ENCODE results near the gene TMEFF1.
"Not testable (repeated sequence)": the region's sequence is repeated elsewhere in the genome, so short reads cannot be mapped to it uniquely, and the experiment has no call there.

TMEFF1 gene

GRCh38 chr9:100499866-100500265 lies 26.9 kb downstream of the TMEFF1 start:
- no peaks in the 10 kb centered on the region for H3K36me3 ChIP-seq (ENCODE audit: insufficient read depth, low read length)
- no peak overlapping the region for H3K27ac ChIP-seq (ENCODE audit: low read depth, low read length)
- H3K9ac ChIP-seq (ENCODE audit: low read length), result no peak overlapping the region
- H3K4me3 ChIP-seq (ENCODE audit: low read depth in 1 of 2, low read length in 2 of 2), result no peak overlapping the region
- no peaks in the 10 kb centered on the region for H3K9me3 ChIP-seq (ENCODE audit: low read length)
- H3K27me3 ChIP-seq (ENCODE audit: control insufficient read depth in 1 of 2, insufficient read depth in 2 of 2, low read length in 2 of 2), result no peaks in the 10 kb centered on the region
- H3K4me1 ChIP-seq (ENCODE audit: insufficient read depth, low read length), result no peaks in the 10 kb centered on the region

- H3K27me3 ChIP-seq (ENCODE audit: control insufficient read depth in 1 of 2, insufficient read depth in 2 of 2, low read length in 2 of 2), result no peaks in the 10 kb centered on the region
- H3K9me3 ChIP-seq (ENCODE audit: low read length), result no peaks in the 10 kb centered on the region
- H3K36me3 ChIP-seq (ENCODE audit: insufficient read depth, low read length), result no peaks in the 10 kb centered on the region
- no peak overlapping the region for H3K9ac ChIP-seq (ENCODE audit: low read length)
- no peak overlapping the region for H3K27ac ChIP-seq (ENCODE audit: low read depth, low read length)
- no peak overlapping the region for H3K4me3 ChIP-seq (ENCODE audit: low read depth in 1 of 2, low read length in 2 of 2)
- H3K4me1 ChIP-seq (ENCODE audit: insufficient read depth, low read length), result no peaks in the 10 kb centered on the region
These were observed 32.7 kb downstream of the TMEFF1 start for GRCh38 chr9:100505564-100506159.

- not testable (repeated sequence) for H3K27ac ChIP-seq (ENCODE audit: low read depth, low read length); H3K36me3 ChIP-seq (ENCODE audit: insufficient read depth, low read length); H3K27me3 ChIP-seq (ENCODE audit: control insufficient read depth in 1 of 2, insufficient read depth in 2 of 2, low read length in 2 of 2); H3K9ac ChIP-seq (ENCODE audit: low read length); H3K4me1 ChIP-seq (ENCODE audit: insufficient read depth, low read length); H3K4me3 ChIP-seq (ENCODE audit: low read depth in 1 of 2, low read length in 2 of 2); H3K9me3 ChIP-seq (ENCODE audit: low read length)
These were observed 34.4 kb downstream of the TMEFF1 start for GRCh38 chr9:100507350-100507749.

- Histone ChIP-seq H3K27me3 (ENCODE audit: control insufficient read depth in 1 of 2, insufficient read depth in 2 of 2, low read length in 2 of 2) (no peaks in the 10 kb centered on the region), H3K36me3 (ENCODE audit: insufficient read depth, low read length) (no peaks in the 10 kb centered on the region), H3K27ac (ENCODE audit: low read depth, low read length) (no peak overlapping the region), H3K9ac (ENCODE audit: low read length) (no peak overlapping the region), H3K4me3 (ENCODE audit: low read depth in 1 of 2, low read length in 2 of 2) (no peak overlapping the region), H3K4me1 (ENCODE audit: insufficient read depth, low read length) (no peaks in the 10 kb centered on the region), H3K9me3 (ENCODE audit: low read length) (no peaks in the 10 kb centered on the region)
These were observed 38.3 kb downstream of the TMEFF1 start for GRCh38 chr9:100511205-100511604.

GRCh38 chr9:100515578-100516494 lies 42.9 kb downstream of the TMEFF1 start:
- Histone ChIP-seq H3K4me1 (ENCODE audit: insufficient read depth, low read length) (no peaks in the 10 kb centered on the region), H3K9ac (ENCODE audit: low read length) (no peak overlapping the region), H3K9me3 (ENCODE audit: low read length) (no peaks in the 10 kb centered on the region), H3K27ac (ENCODE audit: low read depth, low read length) (no peak overlapping the region), H3K36me3 (ENCODE audit: insufficient read depth, low read length) (no peaks in the 10 kb centered on the region), H3K27me3 (ENCODE audit: control insufficient read depth in 1 of 2, insufficient read depth in 2 of 2, low read length in 2 of 2) (no peaks in the 10 kb centered on the region), H3K4me3 (ENCODE audit: low read depth in 1 of 2, low read length in 2 of 2) (no peak overlapping the region)

GRCh38 chr9:100521282-100521681 lies 48.3 kb downstream of the TMEFF1 start:
- Histone ChIP-seq H3K9ac (ENCODE audit: low read length) (no peak overlapping the region), H3K27me3 (ENCODE audit: control insufficient read depth in 1 of 2, insufficient read depth in 2 of 2, low read length in 2 of 2) (no peaks in the 10 kb centered on the region), H3K4me1 (ENCODE audit: insufficient read depth, low read length) (no peaks in the 10 kb centered on the region), H3K36me3 (ENCODE audit: insufficient read depth, low read length) (no peaks in the 10 kb centered on the region), H3K27ac (ENCODE audit: low read depth, low read length) (no peak overlapping the region), H3K4me3 (ENCODE audit: low read depth in 1 of 2, low read length in 2 of 2) (no peak overlapping the region), H3K9me3 (ENCODE audit: low read length) (no peaks in the 10 kb centered on the region)

- Histone ChIP-seq H3K9ac (ENCODE audit: low read length) (no peak overlapping the region), H3K27ac (ENCODE audit: low read depth, low read length) (no peak overlapping the region), H3K4me1 (ENCODE audit: insufficient read depth, low read length) (no peaks in the 10 kb centered on the region), H3K36me3 (ENCODE audit: insufficient read depth, low read length) (no peaks in the 10 kb centered on the region), H3K9me3 (ENCODE audit: low read length) (no peaks in the 10 kb centered on the region), H3K27me3 (ENCODE audit: control insufficient read depth in 1 of 2, insufficient read depth in 2 of 2, low read length in 2 of 2) (no peaks in the 10 kb centered on the region), H3K4me3 (ENCODE audit: low read depth in 1 of 2, low read length in 2 of 2) (no peak overlapping the region)
These were observed 52.6 kb downstream of the TMEFF1 start for GRCh38 chr9:100525563-100525962.

- H3K36me3 ChIP-seq (ENCODE audit: insufficient read depth, low read length); H3K27ac ChIP-seq (ENCODE audit: low read depth, low read length); H3K9ac ChIP-seq (ENCODE audit: low read length); H3K27me3 ChIP-seq (ENCODE audit: control insufficient read depth in 1 of 2, insufficient read depth in 2 of 2, low read length in 2 of 2); H3K4me3 ChIP-seq (ENCODE audit: low read depth in 1 of 2, low read length in 2 of 2); H3K9me3 ChIP-seq (ENCODE audit: low read length); H3K4me1 ChIP-seq (ENCODE audit: insufficient read depth, low read length): not testable (repeated sequence)
These were observed 54.3 kb downstream of the TMEFF1 start for GRCh38 chr9:100527180-100527794.

GRCh38 chr9:100534401-100534800 lies 61.5 kb downstream of the TMEFF1 start:
- Histone ChIP-seq H3K27ac (ENCODE audit: low read depth, low read length) (no peak overlapping the region), H3K4me3 (ENCODE audit: low read depth in 1 of 2, low read length in 2 of 2) (no peak overlapping the region), H3K27me3 (ENCODE audit: control insufficient read depth in 1 of 2, insufficient read depth in 2 of 2, low read length in 2 of 2) (no peaks in the 10 kb centered on the region), H3K36me3 (ENCODE audit: insufficient read depth, low read length) (no peaks in the 10 kb centered on the region), H3K4me1 (ENCODE audit: insufficient read depth, low read length) (no peaks in the 10 kb centered on the region), H3K9me3 (ENCODE audit: low read length) (no peaks in the 10 kb centered on the region), H3K9ac (ENCODE audit: low read length) (no peak overlapping the region)

GRCh38 chr9:100540327-100540726 lies 67.4 kb downstream of the TMEFF1 start:
- no peak overlapping the region for H3K27ac ChIP-seq (ENCODE audit: low read depth, low read length)
- no peak overlapping the region for H3K9ac ChIP-seq (ENCODE audit: low read length)
- H3K9me3 ChIP-seq (ENCODE audit: low read length), result no peaks in the 10 kb centered on the region
- no peaks in the 10 kb centered on the region for H3K4me1 ChIP-seq (ENCODE audit: insufficient read depth, low read length)
- no peaks in the 10 kb centered on the region for H3K36me3 ChIP-seq (ENCODE audit: insufficient read depth, low read length)
- no peaks in the 10 kb centered on the region for H3K27me3 ChIP-seq (ENCODE audit: control insufficient read depth in 1 of 2, insufficient read depth in 2 of 2, low read length in 2 of 2)
- no peak overlapping the region for H3K4me3 ChIP-seq (ENCODE audit: low read depth in 1 of 2, low read length in 2 of 2)

- Histone ChIP-seq H3K9ac (ENCODE audit: low read length) (no peak overlapping the region), H3K27me3 (ENCODE audit: control insufficient read depth in 1 of 2, insufficient read depth in 2 of 2, low read length in 2 of 2) (no peaks in the 10 kb centered on the region), H3K36me3 (ENCODE audit: insufficient read depth, low read length) (no peaks in the 10 kb centered on the region), H3K9me3 (ENCODE audit: low read length) (no peaks in the 10 kb centered on the region), H3K27ac (ENCODE audit: low read depth, low read length) (no peak overlapping the region), H3K4me1 (ENCODE audit: insufficient read depth, low read length) (no peaks in the 10 kb centered on the region), H3K4me3 (ENCODE audit: low read depth in 1 of 2, low read length in 2 of 2) (no peak overlapping the region)
These were observed 76.1 kb downstream of the TMEFF1 start for GRCh38 chr9:100549048-100549447.
